Nephron (organoid): ENCODE measurements around the gene TSFM.

Experiments
- H3K27ac Mint-ChIP-seq, 3 experiments: 2 replicates each; pipeline ENCODE4 v1.8.0; 2020; ENCODE audit warnings: mixed read lengths in 3 of 3, mild to moderate bottlenecking in 2 of 3, moderate library complexity in 1 of 3
- H3K27me3 Mint-ChIP-seq: 2 replicates; pipeline ENCODE4 v1.8.0; 2021; ENCODE audit warnings: low read depth, mild to moderate bottlenecking, moderate library complexity, mixed read lengths
- H3K36me3 Mint-ChIP-seq: 2 replicates; pipeline ENCODE4 v1.8.0; 2020; ENCODE audit warnings: low read depth, mixed read lengths
- H3K4me1 Mint-ChIP-seq: 2 replicates; pipeline ENCODE4 v1.8.0; 2020; ENCODE audit warnings: mixed read lengths
- H3K4me3 Mint-ChIP-seq, 3 experiments: 2 replicates each; pipeline ENCODE4 v1.8.0; 2020; ENCODE audit warnings: mild to moderate bottlenecking in 3 of 3, mixed read lengths in 3 of 3, moderate library complexity in 2 of 3
- H3K9me3 Mint-ChIP-seq: 2 replicates; pipeline ENCODE4 v1.8.0; 2020; ENCODE audit warnings: mixed read lengths
- CTCF ChIP-seq, 3 experiments: fragments of 200-600 bp; sonication (generic); IDR thresholded peaks; one replicate each; pipeline ENCODE4 v1.5.0; 2021; ENCODE audit warnings: antibody characterized with exemption in 3 of 3; ENCODE audit not compliant: unreplicated experiment in 3 of 3

The TSFM gene

DNA sequence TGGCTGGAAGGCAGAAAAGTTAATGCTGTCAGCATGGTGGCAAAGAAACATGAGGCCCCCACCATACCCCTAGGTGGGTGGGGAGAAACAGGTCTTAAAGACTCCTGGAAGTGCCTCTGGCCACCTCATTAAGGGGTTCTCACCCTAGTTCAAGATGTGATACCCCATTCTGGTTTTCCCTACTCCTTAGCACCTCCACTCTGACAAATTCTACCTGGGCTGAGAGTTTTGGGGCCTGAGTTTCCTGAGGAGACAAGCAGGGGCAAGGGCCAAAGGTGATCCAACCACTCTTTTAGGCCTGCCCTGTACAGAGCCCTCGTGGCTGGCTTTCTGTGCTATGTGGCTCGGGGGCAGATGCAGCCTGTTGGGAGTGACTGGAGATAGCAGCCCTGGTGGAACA, 43.8 kb downstream of the TSFM start:
- no peaks in the 10 kb centered on the region for H3K9me3 Mint-ChIP-seq
- no peak for TF ChIP-seq CTCF (IDR thresholded peaks at IDR 0.05; ENCODE audit: unreplicated experiment in 3 of 3)
- no peaks in the 10 kb centered on the region for H3K27me3 Mint-ChIP-seq
- peaks cover 74% of the 10 kb centered on the region for H3K36me3 Mint-ChIP-seq
- H3K27ac Mint-ChIP-seq: no peak overlapping the region
- H3K4me1 Mint-ChIP-seq: peaks cover 14% of the 10 kb centered on the region
- no peak overlapping the region for H3K4me3 Mint-ChIP-seq

- H3K36me3 Mint-ChIP-seq: peaks cover 72% of the 10 kb centered on the region
- no peaks in the 10 kb centered on the region for H3K9me3 Mint-ChIP-seq
- TF ChIP-seq CTCF (IDR thresholded peaks at IDR 0.05; ENCODE audit: unreplicated experiment in 3 of 3): no peak
Measured at GRCh38 chr12:57826966-57827365, 44.4 kb downstream of the TSFM start.

DNA sequence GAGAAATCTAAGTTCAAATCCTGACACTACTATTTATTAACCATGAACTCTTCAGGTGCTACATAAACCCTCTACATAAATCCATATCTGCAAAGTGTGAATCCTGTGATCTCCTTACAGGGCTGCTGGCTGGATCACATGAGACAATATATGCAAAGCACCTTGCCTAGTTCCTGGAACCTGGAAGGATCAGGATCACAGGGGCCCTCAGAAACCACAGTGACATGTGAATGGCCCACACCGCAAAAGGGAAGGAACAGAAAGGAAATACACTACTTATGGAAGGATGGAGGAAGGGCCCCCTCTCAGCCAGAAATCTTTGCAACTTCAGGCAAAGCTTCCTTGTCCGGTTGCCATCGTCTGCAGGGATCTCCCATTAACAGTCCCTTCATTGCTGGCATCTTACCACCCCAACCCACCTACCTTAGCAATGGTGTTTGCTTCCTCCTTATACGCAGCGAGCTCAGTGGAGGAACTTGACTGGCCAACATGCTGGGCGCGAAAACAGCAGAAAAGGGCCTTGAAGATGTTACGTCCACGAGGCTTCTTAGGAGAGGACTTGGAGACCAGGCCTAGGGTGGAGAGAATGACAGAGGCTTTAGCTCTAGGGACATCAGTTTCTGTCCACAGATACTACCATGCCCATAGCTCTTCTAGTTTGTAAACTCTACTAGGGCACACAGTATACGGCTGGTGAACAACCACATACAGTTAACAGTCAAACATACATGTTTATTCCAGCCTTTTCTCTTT, 46.6 kb downstream of the TSFM start:
- Mint-ChIP-seq H3K27ac (peak overlapping the region in 2 of 3 experiments; percentile 58 to 66), H3K27me3 (no peaks in the 10 kb centered on the region), H3K4me1 (peaks cover 39% of the 10 kb centered on the region), H3K9me3 (no peaks in the 10 kb centered on the region), H3K4me3 (no peak overlapping the region), H3K36me3 (peaks cover 50% of the 10 kb centered on the region)
- TF ChIP-seq CTCF (IDR thresholded peaks at IDR 0.05; ENCODE audit: unreplicated experiment in 3 of 3): no peak

More at GRCh38 chr12:57826966-57827365, 44.4 kb downstream of the TSFM start:
- Mint-ChIP-seq H3K4me3 (no peak overlapping the region), H3K27me3 (no peaks in the 10 kb centered on the region), H3K4me1 (peaks cover 20% of the 10 kb centered on the region), H3K27ac (no peak overlapping the region)

GRCh38 chr12:57830393-57830792, 47.8 kb downstream of the TSFM start:
- Mint-ChIP-seq H3K4me1 (peaks cover 46% of the 10 kb centered on the region), H3K27ac (peak overlapping the region in 1 of 3 experiments; percentile 39), H3K36me3 (peaks cover 40% of the 10 kb centered on the region), H3K4me3 (no peak overlapping the region), H3K27me3 (no peaks in the 10 kb centered on the region), H3K9me3 (no peaks in the 10 kb centered on the region)
- TF ChIP-seq CTCF (IDR thresholded peaks at IDR 0.05; ENCODE audit: unreplicated experiment in 3 of 3): no peak

GRCh38 chr12:57832966-57833365, 50.4 kb downstream of the TSFM start:
- H3K27me3 Mint-ChIP-seq: no peaks in the 10 kb centered on the region
- H3K36me3 Mint-ChIP-seq: peaks cover 20% of the 10 kb centered on the region
- H3K4me1 Mint-ChIP-seq: peaks cover 70% of the 10 kb centered on the region
- H3K27ac Mint-ChIP-seq: peak overlapping the region; percentile 91 to 95 (median 91)
- H3K4me3 Mint-ChIP-seq: peak overlapping the region; percentile 19 to 60 (median 38)
- H3K9me3 Mint-ChIP-seq: no peaks in the 10 kb centered on the region
- TF ChIP-seq CTCF (IDR thresholded peaks at IDR 0.05; ENCODE audit: unreplicated experiment in 3 of 3): no peak

DNA sequence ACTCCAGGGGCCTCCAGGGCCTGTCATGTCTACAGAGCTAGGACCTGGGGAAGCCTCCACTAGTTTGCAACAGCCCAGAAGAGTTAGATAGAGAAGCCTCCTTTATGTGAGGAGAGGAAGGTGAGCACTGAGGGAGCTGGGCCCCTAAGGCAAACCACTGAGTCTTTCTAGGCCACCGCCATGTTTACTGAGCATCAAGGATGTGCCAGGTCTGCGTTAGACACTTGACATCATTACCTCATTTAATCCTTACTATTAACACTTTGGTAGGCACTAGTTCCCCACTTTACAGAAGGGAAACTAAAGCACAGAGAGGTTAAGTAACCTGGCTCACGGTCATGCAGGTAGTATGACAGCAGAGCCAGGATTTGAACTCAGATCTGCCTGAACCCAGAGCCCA, 51.1 kb downstream of the TSFM start:
- H3K9me3 Mint-ChIP-seq: no peaks in the 10 kb centered on the region
- no peak for TF ChIP-seq CTCF (IDR thresholded peaks at IDR 0.05; ENCODE audit: unreplicated experiment in 3 of 3)
- no peaks in the 10 kb centered on the region for H3K27me3 Mint-ChIP-seq
- peak overlapping the region; percentile 91 to 95 (median 91) for H3K27ac Mint-ChIP-seq
- peaks cover 77% of the 10 kb centered on the region for H3K4me1 Mint-ChIP-seq
- H3K36me3 Mint-ChIP-seq: peaks cover 16% of the 10 kb centered on the region
- peak overlapping the region; percentile 19 to 60 (median 56) for H3K4me3 Mint-ChIP-seq
